DMS114 treated with DMSO at 0.1 percent for 48 hours (cell line): Measurements from ENCODE around the gene ATL2.
A peak's percentile ranks its signal among the peaks of the same experiment; 100 is the strongest.
"Not testable (repeated sequence)": the region's sequence is repeated elsewhere in the genome, so short reads cannot be mapped to it uniquely, and the experiment has no call there.

ENCODE experiments used
- DNase-seq: peaks from one replicate; lab custom pipeline; 2025; ENCODE audit not compliant: unreplicated experiment; lab: John Stamatoyannopoulos, UW

The ATL2 gene

DNA sequence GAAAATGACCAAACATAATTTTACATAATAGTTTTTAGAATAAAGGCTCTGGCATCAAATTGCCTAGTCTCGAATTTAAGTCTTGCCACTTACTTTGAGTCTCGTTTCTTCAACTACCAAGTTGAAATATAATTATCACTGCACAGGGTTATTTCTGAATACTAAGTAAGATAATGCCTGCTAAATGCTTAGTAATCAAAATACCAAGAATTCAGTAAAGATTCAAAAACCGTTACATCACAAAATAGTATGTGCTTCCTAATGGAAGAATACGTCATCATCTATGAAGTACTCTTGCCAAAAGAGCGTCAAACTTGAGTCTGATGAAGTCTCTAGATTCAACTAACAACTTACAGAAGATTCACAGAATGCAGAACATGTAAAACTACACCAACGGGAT, 40.5 kb downstream of the ATL2 start:
- no peak for DNase-seq

DNA sequence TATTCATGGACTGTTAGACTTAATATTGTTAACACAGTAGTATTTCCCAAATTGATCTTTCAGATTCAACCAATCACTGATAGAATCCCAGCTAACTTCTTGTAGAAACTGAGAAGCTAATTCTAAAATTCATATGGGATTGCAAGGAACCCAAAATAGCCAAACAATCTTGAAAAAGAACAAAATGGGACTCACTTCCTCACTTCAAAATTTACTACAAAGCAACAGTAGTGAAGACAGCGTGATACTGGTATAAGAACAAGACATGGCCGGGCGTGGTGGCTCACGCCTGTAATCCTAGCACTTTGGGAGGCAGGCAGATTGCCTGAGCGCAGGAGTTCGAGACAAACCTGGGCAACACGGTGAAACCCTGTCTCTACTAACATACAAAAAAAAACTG, 46.3 kb downstream of the ATL2 start:
- DNase-seq = no peak

DNA sequence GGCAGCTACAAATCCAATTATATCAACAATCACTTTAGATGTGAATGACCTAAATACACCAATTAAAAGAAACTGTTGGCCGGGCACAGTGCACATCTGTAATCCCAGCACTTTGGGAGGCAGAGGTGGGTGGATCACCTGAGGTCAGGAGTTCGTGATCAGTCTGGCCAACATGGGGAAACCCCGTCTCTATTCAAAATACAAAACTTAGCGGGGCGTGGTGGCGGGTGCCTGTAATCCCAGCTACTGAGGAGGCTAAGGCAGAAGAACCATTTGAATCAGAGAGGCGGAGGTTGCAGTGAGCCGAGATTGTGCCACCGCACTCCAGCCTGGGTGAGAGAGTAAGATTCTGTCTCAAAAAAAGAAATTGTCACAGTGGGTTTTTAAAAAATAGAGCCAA, 49.5 kb downstream of the ATL2 start:
- DNase-seq = no peak

DNA sequence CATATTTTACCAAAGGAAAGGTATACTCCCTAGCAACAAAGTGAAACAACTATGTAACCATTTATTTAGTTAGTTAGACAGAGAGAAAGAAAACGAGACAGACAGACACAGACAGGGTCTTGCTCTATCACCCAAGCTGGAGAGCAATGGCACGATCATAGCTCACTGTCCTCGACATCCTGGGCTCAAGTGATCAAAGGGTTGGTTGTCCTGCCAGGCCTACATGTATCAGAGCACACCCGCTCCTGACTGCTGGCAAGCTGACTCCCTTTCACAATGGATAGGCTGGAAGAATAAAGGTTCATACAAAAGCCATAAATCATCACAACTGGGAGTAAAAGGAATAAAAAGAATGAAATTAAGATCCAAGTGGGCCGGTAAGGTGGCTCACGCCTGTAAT, 53.5 kb downstream of the ATL2 start:
- no peak for DNase-seq

DNA sequence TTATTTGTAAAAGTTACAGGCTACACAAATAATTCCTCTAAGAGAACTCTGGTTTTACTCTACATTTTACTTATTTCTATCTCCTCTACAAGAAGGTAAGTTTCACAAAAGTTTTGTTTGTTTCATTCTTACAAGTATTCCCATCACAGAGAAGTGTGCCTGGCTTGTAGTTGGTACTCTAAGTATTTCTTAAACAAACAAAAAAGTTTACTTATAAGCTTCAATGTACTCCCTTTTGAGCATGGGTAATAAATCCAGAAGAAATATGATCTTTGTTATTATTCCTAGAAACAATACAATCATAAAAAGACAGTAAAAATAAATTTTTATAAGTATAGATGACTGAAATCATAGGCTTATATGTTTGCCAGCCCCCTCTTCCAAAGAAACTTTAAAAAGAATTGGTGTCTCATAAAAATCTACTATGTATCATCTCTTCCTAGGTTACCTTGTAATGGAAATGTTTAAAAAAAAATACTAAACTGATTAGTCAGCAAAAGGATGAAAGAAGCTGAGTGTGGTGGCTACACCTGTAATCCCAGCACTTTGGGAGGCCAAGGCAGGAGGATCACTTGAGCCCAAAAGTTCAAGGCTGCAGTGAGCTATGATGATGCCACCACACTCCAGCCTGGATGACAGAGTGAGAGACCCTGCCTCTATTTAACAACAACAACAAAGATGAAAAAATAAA, 54.7 kb downstream of the ATL2 start:
- no peak for DNase-seq

DNA sequence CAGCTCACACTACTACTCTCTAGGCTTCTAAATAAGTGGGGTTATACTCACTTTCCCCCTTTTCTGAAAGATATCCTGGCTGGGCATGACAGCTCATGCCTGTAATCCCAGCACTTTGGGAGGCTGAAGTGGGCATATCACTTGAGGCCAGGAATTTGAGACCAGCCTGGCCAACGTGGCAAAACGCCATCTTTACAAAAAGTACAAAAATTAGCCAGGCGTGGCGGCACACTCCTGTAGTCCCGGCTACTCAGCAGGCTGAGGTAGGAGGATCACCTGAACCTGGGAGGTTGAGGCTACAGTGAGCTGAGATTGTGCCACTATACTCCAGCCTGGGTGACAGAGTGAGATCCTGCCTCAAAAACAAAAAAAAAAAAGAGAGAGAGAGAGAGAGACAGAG, 57.8 kb downstream of the ATL2 start:
- DNase-seq = not testable (repeated sequence)

DNA sequence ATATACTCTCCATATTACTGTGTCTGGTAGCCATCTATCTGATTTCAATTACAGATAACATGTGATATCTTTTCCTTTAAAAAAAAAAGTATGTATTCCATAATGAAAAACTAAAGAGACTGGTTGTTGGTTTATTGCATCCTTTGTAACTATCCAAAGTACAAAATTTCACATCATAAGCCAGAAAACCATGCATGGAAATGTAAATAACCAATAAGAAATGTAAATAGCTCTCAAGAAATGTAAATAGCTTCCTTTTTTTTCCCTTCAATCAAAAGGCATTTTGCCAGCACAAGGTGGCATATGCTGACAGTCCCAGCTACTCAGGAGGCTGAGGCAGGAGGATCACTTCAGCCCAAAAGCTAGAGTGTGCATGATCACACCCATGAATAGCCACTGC, 59.3 kb downstream of the ATL2 start:
- no peak for DNase-seq

DNA sequence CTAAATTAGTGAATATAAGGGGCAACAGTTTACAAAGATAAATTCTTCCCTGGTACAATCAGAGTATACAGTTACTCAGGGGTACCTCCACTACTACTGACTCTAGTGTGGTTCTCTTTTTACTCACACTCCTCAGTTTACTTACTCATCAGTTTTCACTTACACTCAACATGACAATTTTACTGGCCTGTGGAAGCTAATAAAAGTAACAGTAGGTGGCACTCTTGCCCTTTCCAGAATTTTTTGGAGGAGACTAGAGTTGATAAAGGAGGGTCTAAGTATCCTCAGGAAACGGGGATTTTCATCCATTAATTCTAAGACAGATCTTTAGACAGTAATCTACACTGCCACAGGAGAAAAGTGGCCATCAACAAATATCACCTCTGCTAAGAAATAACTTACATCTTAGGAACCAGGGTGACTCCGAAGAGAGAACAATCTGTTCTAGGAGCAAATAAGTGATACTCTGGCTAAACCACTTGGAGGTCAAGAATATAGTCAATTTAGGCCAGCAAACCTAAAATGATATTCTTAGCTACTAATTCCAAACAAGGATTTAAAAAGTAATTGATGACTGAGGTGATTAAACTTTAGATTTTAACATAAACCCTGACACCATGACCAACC, 61.3 kb downstream of the ATL2 start:
- peak; percentile 40 for DNase-seq

DNA sequence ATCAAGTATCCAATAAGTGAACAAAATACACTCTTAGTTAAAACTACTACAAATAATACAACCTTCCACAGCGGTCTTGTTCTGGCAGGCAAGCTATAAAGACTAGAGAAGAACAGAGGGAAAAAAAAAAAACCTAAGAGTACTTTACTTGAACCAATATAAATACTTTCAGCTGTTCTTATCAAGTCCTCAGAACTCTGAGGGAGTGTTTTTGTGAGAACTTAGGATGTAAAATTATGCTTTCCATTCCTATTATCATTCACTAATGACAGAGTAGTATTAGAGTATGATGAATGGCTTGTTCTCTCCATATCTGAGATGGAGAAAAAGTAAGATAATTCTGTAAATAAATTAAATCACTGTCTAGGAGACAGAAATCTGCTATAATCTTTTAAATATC, 68.3 kb downstream of the ATL2 start:
- DNase-seq = no peak

DNA sequence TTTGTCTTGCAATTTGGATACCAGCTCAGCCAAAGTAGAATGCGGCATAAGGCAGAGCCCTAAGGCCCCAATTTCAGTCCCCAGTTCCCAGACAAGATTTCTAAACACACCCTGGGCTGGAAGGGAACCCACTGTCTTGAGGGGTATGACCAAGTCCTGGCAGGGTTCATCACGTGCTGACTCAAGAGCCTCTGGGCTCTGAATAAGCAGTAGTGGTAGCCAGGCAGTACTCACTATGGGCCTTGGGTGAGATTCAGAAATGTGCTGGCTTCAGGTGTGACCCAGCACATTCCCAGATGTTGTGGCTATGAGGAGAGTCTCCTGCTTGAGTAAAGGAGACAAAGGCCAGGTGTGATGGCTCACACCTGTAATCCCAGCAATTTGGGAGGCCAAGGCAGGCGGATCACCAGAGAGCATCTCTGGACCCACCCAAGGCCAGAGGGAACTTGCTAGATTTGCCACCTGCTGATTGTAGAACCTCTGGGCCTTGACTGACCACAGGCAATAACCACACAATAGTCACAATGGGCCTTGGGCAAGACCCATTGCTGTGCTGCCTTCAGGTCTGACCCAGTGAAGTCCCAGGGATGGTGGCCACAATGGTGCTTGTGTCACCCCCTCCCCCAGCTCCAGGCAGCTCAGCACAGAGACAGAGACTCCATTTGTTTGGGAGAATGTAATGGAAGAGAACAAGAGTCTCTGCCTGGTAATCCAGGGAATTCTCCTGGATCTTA, 74.9 kb downstream of the ATL2 start:
- DNase-seq = no peak

DNA sequence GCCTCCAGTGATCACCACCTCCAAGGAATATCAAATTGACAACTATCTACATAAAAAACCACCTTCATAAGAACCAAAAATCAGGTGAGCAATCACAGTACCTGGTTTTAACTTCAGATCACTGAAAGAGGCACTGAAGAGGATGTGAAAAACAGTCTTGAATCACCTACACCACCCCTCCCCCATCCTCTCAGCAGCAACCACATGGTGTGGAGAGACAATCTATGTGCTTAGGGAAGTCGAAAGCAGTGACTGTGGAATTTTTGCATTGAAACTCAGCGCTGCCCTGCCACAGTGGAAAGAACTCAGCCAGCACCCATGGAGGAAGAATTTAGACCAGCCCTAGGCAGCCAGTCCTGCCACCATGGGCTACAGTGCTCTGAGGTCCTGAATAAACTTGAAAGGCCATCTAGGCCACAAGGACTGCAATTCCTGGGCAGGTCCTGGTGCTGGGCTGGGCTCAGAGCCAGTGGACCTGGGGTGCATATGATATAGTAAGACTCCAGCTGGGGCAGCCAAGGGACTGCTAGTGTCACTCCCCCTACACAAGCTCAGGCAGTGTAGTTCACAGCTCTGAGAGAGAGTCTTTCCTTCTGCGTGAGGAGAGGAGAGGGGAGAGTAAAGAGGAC, 75.6 kb downstream of the ATL2 start:
- DNase-seq = no peak

DNA sequence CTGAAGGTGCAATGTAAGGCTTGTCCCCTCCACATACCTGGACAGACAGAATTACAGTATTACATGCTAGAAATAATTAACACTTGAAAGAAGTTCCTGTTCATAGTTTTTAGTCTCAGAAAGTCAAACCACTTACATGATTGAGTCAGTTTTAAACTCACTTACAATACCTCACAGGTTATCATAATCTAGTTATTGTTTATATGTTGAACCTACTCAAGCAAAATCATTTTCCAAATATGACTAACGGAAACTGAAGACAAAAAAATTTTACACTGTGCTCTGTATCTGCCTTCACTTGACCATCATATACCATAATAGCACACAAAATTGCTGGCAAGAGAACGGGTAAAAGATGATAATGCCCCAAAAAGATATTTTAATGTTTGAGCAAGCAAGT, 78.5 kb downstream of the ATL2 start:
- DNase-seq = no peak

DNA sequence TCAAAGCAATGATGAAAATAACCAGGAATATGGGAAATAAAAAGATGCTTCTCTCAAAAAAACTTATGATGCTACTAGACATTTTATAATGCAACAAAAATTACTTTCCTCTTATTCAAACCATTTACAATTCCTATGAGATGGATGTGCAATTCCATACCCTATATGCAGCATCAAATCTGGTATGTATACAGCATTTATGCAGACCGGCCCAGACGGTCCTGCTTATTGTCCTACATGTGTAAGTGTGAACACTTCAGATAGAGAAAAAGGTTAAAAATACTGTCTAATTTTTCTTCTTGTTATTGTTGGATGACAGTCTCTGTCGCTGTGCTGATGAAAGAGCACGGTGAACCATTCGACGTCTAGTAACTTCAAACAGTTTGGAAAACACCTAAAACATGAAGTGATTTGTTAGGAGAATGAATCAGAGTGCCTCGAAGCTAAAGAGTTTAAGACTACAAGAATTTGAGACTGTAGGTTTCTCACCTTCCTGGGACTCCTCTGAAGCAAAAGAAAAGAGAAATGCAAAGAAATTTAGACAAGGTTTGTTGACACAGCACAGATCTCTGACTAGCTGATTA, 80.8 kb downstream of the ATL2 start:
- no peak for DNase-seq

DNA sequence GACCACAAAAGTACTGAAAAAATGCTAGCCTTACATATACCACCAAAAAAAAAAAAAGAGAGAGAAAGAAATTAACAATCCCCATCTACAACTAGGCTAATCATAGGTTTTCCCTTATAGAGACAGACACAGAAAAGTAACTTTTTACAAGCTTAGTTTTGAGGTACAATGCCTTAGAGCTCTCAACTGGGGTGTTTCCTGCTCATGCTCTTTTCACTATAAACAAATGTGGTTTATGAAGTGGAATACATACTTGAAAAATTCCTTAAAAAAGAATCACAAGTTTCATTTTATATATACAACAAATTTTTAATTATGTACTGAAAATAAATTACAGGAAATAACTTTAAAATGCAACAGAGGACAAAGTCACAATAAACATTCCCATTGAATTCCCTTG, 82.5 kb downstream of the ATL2 start:
- DNase-seq = no peak

DNA sequence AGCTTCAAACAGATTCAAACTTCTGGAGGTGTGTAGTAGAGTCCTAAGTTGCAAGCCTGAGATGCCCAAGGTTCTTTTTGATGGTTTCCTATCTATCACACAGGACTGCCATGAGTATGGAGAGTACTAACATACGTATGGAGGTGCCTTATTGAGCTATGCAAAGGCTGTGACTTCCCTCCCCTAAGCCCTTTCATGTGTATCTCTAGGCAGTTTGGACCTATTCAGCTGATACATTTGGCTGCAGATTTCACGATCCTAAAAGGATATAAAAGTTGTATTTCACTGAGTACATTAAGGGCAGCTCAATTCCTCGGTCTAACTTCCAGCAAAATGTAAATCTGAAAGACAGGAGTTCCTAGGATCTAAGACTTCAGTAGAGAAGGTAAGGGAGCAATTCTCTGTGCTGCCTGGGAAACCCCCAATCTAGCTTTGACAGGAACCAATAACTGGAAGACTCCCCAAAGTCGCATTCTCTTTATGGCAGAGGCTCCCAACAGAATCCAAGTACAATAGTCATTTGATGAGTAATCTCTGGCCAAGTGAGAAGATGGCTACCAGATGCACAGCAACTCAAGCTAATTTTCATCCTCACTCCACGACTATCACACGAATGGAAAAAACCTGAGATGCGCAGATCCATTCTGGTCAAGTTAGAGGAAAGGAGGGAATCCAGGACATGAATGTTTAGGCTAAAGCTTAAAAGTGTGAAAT, 83.8 kb downstream of the ATL2 start:
- DNase-seq = no peak

DNA sequence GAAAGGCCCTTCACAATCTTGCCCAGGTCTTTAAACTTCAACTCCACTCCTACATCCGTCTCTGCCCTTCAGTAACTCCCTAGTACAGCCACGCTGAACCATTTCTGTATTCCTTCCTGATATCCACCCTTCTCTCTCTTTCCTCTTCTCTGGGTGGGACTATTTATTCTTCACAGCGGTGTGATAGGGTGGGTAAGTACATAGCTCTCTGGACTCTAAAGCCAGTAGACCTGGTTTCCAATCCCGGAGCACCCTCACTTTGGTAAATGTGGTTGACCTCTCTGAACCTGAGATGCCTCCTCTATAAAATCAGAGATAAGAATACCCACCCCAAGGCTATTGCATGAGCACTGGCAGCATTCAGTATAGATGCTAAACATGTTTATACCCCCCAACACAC, 86.7 kb downstream of the ATL2 start:
- DNase-seq = no peak

DNA sequence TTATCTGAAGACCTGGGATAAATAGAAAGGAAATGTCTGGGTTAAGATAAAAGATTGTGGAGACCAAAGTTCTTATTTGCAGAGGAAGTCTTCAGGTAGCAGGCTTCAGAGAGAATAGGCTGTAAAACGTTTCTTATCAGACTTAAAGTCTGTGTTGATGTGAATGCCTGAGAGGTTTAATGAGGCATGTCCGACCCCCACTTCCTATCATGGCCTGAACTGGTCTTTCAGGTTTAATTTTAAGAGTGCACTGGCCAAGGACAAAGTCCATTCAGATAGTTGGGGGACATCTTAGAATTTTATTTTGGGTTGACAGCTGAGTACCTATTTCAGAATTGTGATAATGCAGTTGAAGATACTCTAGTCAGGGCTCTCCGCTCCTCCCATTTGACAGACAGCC, 92.1 kb downstream of the ATL2 start:
- DNase-seq = no peak

DNA sequence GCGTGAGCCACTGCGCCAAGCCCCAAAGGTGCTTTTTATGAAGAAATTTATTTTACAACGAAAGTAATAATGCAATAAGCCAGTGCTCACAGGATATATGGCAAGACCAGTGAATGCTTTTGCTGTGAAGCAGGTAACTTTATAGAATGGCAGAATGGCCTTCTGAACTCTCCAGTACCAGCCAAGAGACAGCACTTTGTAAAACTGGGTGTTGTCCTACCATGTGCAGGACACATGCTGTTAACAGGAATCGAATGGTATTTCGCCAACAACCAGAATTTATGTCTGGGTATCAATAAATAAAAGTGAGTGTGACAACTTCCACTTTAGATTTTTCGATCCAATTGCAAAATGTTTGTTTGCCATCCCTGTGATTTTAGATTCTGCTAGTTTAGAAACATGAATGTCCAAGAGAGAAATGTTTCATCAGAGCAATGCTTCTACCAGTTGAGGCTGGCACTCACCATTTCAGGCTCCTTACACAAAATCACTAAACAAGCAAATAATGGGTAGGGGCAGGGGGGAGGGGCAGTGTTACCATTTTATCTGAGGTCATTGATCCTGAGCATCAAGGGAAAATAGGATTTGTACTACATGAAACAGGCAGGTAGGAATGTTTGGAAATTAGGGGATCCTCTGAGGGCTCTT, 95.9 kb downstream of the ATL2 start:
- DNase-seq = no peak

DNA sequence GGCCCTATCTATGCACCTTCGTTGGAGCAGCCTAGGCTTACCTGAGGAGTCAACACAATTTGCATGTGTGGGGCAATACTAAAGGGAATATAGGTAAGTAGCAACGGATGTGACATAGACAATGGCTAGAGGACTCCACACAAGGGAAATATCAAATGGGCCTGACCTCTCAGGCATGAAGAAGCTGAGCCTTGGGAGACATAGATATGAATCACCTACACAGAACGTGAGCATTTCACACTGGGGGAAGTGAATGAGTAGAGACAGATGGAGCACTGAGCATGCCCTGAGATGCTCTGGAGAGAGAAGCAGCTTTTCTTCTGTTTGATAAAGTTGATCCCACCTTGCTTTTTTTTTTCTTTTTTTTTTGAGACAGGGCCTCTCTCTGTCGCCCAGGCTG, 97.9 kb downstream of the ATL2 start:
- no peak for DNase-seq

DNA sequence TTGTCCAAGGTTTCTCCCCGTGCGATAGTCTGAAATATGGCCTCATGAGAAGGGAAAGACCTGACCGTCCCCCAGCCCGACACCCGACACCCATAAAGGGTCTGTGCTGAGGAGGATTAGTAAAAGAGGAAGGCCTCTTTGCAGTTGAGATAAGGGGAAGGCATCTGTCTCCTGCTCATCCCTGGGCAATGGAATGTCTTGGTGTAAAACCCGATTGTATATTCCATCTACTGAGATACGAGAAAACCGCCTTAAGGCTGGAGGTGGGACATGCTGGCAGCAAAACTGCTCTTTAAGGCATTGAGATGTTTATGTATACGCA, 99.0 kb downstream of the ATL2 start:
- not testable (repeated sequence) for DNase-seq
